Cortex of kidney (tissue), 1 donor: ENCODE data around the gene ZNF69.
"Not testable (repeated sequence)": the region's sequence is repeated elsewhere in the genome, so short reads cannot be mapped to it uniquely, and the experiment has no call there.

Experiments
- DNase-seq: peaks from one replicate; lab custom pipeline; 2025; lab: John Stamatoyannopoulos, UW

The ZNF69 gene

DNA sequence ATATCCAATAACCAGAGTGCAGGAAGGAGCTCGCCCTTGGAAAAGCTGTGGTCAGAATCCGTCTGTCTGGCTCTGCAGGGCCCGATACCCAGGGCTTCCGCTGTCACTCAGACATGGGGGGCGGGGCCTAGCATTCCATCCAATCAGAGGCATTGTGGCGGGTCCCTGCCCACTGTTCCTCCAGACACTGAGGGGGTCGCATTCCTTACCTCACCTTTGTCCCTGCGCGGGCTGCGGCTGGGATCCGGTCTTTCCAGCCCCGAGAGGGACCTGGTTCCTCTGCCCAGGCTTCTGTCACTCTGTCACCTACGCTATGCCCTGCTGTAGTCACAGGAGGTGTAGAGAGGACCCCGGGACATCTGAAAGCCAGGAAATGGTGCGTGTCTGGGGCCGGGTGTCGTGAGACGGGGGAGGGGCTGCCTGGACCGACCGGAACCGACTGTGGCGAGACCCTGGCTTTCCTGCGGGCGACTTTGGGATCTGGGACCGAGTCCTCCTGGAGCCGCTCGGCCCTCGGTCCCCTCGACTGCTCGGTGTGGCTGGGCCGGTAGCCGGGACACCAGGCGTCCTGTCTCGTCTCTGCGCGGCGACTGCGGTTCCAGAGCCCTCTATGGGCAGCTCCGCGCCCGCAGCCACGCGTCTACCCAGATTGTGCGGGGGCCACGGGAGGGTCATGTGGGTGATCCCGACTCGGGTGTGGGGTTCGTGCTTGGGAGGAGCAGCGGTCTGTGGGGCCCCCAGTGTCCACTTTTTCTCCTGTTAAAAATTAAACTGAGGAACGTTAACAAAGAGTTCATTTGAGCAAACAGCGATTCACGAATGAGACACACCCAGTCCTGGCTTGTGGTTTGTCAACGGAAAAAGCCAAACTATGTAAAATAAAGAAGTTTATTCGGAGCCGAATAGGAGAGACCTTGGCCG is at the start of gene ZNF69:
TSS of gene ZNF69 (plus strand) at position 172 of the 921 bp plus-strand sequence. CDS start at position 314, 142 bp downstream.
- DNase-seq, result peak; percentile 36

DNA sequence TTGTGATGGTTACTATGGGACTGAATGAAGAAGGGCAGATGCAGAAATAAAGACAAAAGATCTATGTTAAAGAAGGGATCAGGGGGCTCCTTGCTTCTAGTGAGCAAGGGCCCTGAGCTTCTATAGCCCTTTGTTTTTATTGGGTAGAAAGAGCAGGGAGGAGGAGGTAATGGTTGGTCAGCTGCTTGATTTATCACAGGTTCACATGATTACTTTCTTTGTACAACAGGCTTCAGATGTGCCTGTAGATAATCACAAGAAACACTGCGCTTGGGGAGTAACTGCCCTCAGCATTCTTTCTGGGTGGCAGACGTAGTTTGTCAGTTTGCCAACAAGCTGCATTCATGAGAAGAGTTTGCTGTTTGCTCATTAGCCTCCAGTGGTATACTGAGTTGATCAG is 43.9 kb upstream of the ZNF69 start:
- no peak for DNase-seq

DNA sequence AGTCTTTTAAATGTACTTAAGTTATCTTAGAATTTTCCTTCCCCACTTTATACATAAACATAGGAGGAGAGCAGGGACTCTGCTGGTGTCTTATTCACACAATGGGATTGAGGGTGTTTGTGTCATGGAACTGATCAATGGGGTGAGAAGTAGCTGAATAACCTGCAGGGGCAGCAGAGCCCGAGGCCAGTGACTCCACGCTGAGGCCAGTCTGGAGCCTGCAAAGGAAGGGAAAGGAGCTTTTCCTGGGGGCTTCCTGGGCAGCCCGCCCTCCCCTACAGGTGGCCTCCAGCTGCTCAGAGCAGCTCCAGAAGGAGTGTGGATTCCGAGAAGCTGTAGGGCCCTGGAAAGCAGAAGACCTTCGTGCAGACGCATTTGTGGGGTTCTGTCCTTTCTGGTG is 40.0 kb upstream of the ZNF69 start:
- not testable (repeated sequence) for DNase-seq

DNA sequence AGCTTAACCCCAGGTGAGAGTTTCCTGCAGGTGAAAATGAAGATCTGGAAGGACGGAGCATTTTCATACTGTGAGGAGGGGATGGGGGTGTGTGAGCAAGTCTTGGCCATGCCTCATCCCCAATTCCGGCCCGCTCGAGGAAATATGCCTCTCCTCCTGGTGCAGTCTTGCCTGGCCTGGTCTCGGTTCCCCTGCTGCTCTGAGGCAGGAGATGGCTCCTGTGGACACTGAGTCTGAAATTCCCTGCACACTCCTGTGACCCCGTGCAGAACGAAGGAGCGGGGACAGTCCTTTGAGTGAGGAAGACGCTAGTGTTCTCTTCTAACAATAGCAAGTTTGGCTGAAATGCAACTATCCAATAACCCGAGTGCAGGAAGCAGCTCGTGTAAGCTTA is 39.4 kb upstream of the ZNF69 start:
- DNase-seq, result no peak

DNA sequence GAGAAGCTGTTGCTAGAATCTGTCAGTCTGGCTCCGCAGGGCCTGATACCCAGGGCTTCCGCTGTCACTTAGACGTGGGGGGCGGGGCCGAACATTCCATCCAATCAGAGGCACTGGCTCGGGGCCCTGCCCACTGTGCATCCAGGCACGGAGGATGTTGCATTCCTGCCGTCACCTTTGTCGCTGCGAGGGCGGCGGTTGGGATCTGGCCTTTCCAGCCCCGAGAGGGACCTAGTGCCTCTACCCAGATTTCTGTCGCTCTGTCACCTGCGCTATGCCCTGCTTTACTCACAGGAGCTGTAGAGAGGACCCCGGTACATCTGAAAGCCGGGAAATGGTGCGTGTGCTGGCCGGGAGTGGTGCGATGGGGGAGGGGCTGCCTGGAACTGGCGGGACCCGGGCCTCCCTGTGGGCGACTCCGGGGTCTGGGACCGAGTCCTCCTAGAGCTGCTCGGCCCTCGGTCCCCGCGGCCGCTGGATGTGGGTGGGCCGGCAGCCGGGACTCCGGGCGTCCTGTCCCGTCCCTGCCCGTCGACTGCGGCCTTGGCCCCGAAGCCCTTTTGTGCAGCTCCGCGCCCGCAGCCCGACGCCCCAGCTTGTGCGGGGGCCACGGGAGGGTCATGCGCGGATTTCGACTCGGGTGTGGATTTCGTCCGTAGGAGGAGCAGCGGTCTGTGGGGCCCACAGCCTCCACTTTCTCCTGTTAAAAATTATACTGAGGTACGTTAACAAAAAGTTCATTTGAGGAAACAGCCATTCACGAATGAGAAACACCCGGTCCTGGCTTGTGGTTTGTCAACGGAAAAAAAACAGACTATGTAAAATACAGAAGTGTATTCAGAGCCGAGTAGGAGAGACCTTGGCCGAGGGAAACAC is 38.8 kb upstream of the ZNF69 start, which contains the start of gene ZNF439:
TSS of gene ZNF439 (plus strand) at position 133 of the 876 bp plus-strand sequence. CDS start at position 275, 142 bp downstream.
- no peak for DNase-seq

DNA sequence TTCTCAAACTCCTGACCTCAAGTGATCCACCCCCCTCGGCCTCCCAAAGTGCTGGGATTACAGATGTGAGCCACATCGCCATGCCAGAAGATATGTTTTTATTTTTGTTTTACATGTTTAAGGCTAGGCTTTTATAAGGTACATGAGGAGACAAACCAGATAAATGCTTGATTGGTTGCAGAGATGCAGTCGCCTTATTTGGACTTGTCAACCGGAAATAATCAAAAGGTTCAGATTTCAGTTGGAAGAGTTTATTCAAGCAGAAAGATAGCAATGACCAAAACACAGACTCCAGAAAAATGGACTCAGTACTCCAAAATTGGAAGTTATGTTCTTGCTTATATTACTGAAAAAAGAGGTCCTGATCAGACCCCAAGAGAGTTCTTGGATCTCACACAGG is 37.3 kb upstream of the ZNF69 start:
- not testable (repeated sequence) for DNase-seq

DNA sequence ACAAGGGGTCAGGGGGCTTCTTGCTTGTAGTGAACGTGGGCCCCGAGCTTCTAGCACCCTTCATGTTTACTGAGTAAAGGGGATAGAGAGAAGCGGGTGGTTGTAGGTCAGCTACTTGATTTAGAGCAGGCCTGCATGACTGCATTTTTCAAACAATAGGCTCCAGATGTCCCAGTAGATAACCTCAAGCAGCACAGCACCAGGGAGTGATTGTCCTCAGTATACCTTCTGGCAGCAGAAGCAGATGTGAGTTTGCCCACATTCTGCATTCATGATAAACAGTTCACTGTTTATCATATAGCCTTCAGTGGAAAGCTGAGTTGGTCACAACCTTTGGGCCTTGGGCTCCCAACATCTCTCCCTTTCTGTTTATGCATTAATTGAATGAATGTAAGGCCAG is 34.2 kb upstream of the ZNF69 start:
- DNase-seq, result no peak

DNA sequence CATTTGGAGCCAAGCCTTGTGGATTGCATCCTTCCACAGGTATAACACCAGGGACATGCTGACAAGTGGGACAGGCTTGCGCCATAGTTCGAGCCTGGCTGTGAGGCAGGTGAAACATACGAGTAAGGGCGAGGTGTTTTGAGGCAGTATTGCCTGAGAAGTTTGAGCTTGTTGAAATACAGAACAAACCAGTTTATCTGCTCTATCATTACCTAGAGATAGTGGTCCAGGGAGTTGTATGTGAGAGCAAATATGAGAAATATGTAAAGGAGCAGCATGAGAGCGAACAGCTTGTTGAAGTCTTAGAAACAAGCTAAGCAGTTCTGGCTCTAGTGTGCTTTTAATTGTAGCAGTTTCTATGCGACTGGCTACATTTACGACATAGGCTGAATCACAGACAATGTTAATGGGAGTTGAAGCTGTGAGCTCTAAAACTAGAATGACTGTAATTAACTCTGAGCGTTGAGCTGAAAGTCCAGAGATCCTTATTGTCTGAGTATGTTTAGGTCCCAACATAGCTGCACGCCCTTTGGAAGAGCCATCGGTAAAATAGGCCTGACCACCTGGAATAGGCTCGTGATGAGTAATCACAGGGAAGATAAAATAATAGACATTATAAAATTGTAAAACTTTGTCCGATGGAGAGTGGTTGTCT is 30.9 kb upstream of the ZNF69 start:
- DNase-seq, result no peak

DNA sequence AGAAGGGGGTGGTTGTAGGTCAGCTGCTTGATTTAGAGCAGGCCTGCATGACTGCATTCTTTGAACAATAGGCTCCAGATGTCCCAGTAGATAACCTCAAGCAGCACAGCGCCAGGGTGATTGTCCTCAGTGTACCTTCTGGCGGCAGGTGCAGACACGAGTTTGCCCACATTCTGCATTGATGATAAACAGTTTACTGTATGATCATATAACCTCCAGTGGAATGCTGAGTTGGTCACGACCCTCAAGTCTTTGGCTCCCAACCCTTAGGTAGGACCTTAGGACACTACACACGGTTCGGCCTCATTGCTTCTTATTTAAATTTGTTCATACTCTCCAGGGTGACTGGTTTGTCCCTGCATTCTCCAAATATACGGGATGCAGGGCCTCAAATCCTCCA is 26.9 kb upstream of the ZNF69 start:
- no peak for DNase-seq

DNA sequence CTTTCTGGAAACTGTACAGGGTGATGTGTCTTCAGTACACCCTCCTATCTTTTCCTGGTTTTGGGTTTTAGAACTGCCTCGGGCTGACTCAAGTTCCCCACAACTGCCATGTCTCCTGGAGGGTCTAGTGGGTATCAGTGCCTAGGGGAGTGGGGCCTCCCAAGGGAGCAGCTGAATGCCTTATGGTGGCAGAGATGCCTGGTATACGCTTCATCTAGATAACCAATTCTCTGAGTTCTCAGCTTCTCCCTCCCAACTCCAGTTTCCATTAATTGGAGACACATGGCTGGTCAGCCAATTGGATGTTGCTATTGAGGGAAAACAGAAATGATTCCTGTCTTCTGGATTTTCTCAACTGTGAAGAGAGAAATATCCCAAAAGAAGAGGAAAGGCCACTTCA is 26.3 kb upstream of the ZNF69 start:
- no peak for DNase-seq

DNA sequence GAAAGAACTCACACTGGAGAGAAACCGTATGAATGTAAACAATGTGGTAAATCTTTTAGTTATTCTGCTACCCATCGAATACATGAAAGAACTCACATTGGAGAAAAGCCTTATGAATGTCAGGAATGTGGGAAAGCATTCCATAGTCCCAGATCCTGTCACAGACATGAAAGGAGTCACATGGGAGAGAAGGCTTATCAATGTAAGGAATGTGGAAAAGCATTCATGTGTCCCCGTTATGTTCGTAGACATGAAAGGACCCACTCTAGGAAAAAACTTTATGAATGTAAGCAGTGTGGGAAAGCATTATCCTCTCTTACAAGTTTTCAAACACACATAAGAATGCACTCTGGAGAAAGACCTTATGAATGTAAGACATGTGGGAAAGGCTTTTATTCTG is 19.8 kb upstream of the ZNF69 start:
- DNase-seq, result not testable (repeated sequence)

DNA sequence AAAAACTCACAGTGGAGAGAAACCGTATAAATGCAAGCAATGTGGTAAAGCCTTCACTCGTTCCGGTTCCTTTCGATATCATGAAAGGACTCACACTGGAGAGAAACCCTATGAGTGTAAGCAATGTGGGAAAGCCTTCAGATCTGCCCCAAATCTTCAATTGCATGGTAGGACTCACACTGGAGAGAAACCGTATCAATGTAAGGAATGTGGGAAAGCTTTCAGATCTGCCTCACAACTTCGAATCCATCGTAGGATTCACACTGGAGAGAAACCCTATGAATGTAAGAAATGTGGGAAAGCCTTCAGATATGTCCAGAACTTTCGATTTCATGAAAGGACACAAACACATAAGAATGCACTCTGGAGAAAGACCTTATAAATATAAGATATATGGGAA is 19.4 kb upstream of the ZNF69 start:
- DNase-seq, result no peak

DNA sequence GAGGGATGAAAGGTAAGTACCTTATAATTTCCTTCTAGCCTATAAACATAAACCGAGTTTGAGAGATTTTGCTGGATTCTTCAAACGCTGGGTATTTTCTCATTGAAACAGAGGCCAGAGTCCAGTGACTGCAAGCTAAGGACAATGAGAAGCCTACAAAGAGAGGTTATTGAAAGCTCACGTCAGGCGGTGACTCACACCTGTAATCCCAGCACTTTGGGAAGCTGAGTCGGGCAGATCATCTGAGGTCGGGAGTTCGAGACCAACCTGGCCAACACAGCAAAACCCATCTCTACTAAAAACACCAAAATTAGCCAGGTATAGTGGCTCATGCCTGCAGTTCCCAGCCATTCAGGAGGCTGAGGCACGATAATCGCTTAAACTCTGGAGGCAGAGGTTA is 15.0 kb upstream of the ZNF69 start:
- no peak for DNase-seq

DNA sequence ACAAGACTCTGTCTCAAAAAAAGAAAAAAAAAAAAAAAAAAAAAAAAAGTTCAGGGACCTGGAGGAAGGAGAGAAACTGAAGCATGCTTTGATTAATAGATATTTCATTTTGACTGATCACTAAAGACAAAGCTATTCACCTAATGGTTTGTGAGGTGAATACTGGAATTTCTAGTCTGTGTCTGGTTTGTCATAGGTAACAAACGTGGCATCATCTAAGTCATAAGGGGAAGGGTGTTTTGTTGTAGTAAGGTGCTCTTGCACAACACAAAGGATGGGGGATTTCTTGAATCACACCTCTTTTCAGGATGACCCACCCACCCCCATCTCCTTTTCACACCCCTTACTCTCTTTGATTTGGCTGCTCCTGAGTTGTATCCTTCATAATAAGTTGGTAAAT is 13.8 kb upstream of the ZNF69 start:
- DNase-seq, result no peak

DNA sequence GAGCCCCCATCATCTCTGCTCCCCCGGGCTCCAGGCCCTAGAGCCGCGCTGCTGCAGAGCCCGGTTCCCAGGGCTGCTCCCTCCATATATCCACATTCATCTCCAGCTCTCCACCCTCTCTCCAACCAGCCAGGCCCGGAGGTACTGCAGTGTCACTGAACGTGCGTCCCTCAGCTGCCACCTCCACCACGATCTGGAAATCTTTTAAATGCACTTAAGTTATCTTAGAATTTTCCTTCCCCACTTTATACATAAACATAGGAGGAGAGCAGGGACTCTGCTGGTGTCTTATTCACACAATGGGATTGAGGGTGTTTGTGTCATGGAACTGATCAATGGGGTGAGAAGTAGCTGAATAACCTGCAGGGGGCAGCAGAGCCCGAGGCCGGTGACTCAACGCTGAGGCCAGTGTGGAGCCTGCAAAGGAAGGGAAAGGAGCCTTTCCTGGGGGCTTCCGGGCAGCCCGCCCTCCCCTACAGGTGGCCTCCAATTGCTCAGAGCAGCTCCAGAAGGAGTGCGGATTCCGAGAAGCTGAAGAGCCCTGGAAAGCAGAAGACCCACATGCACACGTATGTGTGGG is 7.8 kb upstream of the ZNF69 start:
- not testable (repeated sequence) for DNase-seq

DNA sequence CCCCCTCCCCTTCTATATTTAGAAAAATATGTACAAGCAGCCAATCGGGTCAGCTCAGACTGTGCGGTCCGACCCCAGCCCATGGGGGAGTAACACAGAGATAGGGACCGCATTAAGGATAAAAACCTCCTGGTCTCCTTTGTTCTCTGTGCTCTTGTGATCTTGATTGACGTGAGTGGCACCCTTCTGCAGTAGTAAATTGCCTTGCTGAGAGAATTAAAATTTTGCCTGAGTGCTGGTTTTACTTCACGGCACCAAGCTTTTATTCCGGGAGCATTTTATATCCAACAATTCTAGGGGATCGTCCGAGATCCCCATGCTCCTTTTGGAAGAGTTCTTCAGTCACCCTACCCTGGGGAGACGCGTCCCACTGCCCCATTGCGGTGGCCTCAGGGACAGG is 7.0 kb upstream of the ZNF69 start:
- no peak for DNase-seq

DNA sequence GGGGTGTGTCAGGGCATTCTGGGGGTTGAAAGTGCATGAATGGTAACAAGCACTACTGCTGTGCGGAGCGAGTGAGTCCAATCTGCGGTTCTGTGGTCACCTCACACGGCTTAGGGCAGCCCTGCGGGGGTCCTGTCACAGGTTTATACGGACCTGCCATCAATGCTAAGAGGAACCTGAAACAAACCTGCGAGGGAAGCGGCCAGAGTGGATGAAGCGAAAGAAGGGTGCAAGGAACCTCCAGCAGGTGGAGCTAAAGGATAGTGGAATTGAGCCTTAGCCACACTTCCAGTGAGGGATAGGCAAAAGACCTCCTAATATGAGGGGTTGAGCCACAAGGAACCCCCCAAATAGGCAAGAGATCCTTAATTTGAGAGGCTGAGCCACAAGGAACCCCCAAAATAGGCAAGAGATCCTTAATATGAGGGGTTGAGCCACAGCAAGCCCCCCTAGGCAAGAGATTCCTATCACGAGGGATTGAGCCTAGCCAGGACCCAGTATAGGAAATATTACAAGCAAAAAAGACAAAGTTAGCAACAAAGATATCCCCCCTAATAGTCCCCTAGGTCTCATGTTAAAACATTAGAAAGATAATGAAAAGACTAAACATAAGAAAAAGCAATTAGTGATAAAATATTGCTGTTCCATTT is 6.3 kb upstream of the ZNF69 start:
- no peak for DNase-seq

DNA sequence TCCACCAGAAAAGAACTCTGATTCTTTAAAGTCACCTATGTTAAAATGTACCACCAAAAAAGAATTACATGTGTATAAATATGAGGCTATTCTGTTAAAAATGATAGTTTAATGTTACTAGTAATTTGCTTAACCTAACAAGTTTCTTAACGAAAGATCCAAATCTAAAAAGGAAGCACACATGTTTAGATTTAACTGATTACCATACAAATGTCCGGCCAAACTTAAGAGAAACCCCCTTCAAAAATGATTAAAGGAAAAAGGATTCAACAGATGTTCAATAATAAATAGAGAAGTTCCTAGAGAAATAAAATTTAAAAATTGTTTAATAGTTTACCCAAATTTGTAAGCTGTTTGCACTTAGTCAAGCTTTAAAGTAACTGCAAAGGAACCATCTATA is 5.0 kb upstream of the ZNF69 start:
- no peak for DNase-seq

DNA sequence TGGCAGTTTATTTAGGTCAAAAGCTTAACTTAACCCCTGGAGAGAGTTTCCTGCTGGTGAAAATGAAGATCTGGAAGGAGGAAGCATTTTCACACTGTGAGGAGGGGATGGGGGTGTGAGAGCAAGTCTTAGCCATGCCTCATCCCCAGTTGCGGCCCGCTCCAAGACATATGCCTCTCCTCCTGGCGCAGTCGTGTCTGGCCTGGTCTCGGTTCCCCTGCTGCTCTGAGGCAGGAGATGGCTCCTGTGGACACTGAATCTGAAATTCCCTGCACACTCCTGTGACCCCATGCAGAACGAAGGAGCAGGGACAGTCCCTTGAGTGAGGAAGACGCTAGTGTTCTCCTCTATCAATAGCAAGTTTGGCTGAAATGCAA is 360 bp upstream of the ZNF69 start:
- no peak for DNase-seq

DNA sequence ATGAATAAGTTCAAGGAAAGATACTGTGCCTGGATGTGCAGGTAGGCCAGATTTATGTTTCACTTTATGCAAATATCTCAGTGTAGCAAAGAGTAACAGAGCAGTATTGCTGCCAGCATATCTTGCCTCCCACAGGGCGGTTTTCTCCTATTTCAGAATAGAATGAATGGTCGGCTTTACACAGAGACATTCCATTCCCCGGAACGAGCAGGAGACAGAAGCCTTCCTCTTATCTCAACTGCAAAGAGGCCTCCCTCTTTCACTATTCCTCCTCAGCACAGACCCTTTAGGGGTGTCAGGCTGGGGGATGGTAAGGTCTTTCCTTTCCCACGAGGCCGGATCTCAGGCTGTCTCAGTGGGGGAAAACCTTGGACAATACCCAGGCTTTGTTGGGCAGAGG is 2.3 kb downstream of the ZNF69 start:
- DNase-seq, result not testable (repeated sequence)

DNA sequence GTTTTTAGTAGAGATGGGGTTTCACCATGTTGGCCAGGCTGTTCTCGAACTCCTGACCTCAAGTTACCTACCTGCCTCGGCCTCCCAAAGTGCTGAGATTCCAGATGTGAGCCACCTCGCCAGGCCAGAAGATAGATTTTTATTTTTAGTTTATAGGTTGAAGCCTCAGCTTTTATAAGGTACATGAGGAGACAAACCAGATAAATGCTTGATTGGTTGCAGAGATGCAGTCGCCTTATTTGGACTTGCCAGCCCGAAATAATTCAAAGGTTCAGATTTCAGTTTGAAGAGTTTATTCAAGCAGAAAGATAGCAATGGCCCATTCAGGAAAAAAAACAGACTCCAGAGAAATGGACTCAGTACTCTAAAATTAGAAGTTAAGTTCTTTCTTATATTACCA is 3.1 kb downstream of the ZNF69 start:
- DNase-seq, result no peak
